HG02610 (cell line): ENCODE measurements around the gene AMPD2.
A peak's percentile ranks its signal among the peaks of the same experiment; 100 is the strongest.

Source experiments
- ATAC-seq: cut with Tn5 transposase; IDR thresholded peaks from one replicate; pipeline ENCODE4 v1.9.1; 2021; ENCODE audit warnings: mild to moderate bottlenecking, moderate library complexity; ENCODE audit not compliant: unreplicated experiment

Gene AMPD2

GRCh38 chr1:109616391-109616790 is 3.2 kb upstream of the AMPD2 start:
- ATAC-seq: no peak

DNA sequence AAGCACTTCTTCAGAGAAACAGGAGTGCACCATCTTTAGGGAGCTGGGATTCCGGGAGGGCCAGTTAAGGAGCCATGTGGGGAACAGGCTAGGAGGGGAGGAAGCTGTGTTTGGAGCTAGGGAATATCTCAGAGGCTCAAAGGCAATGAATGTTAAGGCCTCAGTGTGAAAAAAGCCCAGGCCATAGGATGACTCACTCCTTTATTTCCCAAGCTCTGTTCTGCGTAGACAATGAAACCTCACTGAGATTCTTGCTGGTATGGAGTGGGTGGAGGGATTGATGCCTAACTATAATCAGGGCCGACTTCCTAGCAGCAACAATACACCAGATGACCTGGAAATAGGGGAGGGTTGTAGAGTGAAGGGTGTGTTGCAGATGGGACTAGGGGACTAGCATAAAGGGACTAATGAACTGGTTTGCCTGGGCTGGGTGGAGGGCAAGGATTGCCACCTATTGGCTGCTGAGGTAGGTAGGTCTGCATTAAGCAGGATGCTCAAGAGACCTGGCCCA is 2.3 kb upstream of the AMPD2 start:
- no peak for ATAC-seq

GRCh38 chr1:109618661-109619575 is 719 bp upstream of the AMPD2 start:
- no peak for ATAC-seq

DNA sequence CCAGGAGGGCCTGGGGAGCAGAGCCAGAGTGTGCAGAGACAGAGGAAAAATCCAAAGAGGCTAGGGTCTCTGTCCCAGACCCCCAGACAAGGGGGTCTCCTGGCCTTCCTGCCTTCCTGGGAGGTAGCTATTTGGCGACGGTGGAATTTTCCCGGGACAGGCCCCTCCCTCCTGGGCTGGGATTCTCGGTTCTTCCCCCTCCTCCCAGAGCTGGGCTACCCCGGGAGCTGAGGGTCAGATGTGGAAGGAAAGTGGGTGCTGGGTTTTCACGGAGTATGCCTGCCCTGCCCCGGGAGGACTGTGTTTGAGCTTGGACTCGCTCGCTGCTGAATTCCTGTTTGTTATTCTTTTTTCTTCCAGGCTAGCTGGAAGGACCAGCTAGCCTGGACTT is 759 bp downstream of the AMPD2 start:
- ATAC-seq: no peak

- ATAC-seq: peak; percentile 68
These were observed 1.2 kb downstream of the AMPD2 start for GRCh38 chr1:109620841-109621286.

- no peak for ATAC-seq
These were observed 1.9 kb downstream of the AMPD2 start for GRCh38 chr1:109621379-109622136.

GRCh38 chr1:109622137-109622892 is 2.7 kb downstream of the AMPD2 start:
- no peak for ATAC-seq

DNA sequence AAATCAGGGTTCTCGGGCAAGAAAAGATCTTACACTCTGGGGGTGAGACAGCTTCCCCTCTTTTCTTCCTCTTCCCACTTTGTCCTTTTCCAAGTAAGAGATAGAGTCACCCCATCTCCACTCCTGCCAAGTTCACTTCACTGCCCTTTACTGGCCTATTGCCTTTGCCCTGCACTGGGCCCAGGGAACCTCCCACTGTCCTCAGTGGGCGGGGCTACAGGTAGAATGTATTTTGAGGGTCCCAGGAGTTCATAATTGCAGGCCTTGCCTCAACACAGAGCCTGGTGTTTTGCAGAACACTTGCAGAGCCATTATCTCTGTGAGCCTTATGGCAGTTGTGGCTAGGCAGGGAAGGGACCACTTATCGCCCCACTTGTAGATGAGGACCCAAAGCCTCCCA is 3.3 kb downstream of the AMPD2 start:
- ATAC-seq: no peak

DNA sequence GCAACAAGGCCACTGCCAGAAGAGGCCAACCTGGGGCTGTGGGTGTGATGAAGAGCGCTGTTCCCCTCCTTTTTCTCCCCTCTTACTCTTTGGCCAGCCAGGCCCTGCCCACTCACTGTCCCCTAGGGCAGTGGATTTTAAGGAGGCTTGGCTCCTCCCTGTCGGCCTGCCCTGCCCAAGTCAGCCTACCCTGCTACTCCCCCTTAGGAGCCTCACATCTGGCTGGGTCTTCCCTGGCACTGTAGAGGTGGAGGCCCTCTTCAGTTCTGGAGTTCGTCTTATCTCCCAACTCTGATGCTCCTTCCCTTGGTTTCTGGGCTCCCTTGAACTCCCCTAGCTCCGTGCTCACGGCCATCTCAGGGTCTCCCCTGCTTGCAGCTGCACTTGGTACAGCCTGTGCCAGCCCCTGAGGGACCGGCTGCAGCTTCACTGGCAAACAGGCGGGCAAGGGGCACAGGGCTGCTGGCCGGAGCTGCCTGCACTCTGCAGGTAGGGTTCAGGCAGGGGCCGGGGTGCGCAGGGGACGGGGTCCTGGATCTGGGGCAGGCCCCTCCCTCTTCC is 4.0 kb downstream of the AMPD2 start:
- ATAC-seq: no peak

DNA sequence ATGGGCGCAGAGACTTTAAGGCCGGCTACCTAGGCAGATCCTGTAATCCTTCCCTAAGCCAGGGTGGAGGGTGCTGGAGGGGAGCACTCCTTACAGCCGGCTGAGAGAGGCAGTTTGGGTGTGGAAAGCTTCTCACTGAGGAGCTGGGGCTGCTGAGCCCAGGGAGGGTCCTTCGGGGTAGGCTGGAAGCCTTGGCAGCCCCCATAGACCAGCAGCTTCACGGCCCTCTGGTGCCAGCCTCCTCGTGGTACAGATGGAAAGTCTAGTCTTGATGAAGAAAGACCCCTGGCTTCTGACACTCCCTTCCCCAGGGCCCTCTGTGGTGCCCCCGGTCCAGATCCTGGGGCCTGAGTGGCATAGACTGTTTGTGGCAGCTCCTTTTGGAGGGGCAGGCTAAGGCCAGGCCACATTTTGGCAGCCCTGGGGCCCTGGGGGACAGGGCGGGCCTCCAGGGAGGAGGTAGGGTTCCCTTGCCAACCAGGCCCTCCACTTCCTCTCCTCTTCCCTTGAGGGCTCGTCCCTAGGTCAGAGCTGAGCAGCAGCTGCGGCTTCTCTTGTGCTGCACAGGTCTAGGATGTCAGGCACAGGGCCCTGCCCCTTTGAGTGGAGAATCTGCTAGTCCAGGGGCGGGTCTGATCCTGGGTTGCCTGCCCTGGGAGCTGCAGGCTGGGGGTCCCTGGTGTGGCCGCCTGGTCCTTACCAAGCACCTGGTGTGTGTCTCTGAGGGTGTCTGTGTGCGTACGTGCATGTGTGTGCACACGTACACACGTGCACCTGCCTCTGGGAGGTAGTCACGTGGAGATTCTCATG is 4.8 kb downstream of the AMPD2 start:
- ATAC-seq: no peak

DNA sequence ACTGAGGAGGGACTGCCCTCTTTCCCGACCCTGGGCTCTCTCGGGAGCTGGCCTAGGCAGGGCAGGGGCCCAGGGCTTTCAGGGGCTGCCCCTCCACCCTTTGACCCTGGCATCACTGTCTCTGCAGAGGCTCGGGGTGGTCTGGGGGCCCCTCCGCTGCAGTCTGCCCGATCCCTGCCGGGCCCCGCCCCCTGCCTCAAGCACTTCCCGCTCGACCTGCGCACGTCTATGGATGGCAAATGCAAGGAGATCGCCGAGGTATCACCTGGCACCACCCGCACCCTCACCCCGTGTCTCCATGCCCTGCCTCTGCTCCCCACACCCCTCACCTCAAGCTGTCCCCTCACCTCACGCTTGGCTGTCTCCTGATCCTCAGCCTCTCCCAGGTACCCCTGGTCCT is 5.5 kb downstream of the AMPD2 start:
- ATAC-seq: no peak

- no peak for ATAC-seq
These were observed 6.2 kb downstream of the AMPD2 start for GRCh38 chr1:109625601-109626560.

- ATAC-seq: no peak
These were observed 7.2 kb downstream of the AMPD2 start for GRCh38 chr1:109626682-109627408.

DNA sequence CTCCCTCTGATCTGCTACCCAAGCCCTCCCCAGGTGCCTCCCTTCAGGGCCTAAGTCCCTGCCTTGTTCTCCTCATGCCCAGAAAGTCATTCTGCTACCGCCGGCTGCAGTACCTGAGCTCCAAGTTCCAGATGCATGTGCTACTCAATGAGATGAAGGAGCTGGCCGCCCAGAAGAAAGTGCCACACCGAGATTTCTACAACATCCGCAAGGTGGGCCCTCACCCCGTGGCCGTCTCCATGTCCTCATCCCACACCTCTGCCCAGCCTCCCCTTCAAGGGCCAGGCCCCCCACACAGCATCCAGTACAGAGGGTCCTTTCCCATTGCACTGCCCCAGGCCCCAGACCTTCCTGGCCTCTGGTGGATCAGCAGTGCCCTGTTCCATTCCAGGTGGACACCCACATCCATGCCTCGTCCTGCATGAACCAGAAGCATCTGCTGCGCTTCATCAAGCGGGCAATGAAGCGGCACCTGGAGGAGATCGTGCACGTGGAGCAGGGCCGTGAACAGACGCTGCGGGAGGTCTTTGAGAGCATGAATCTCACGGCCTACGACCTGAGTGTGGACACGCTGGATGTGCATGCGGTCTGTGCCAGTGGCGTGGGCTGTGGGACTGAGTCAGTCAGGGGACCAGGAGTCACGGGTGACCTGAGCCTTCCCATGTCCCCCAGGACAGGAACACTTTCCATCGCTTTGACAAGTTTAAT is 8.2 kb downstream of the AMPD2 start:
- no peak for ATAC-seq

DNA sequence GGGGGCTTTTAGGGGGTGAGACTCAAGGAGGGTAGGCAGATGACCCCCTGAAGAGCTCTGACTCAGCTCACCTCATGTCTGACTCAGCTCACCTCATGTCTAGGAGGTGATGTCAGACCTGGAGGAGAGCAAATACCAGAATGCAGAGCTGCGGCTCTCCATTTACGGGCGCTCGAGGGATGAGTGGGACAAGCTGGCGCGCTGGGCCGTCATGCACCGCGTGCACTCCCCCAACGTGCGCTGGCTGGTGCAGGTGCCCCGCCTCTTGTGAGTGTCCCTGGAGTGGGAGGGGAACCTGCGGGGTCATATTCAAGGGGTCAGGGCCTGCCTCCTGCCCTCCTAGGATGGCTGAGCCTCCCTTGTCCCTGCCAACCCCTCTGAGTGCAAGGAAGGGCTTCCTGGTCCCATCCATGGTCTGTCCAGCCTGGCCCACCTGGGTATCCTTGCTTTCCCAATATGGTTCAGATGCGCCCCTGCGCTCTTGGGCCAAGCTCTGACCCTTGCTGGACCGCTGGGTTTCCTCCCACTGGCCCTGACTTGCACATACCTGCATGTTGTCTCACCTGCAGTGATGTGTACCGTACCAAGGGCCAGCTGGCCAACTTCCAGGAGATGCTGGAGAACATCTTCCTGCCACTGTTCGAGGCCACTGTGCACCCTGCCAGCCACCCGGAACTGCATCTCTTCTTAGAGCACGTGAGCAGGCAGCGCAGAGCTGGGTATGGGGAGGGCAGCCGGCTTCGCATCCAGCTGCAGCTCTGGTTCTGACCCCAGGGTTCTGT is 9.1 kb downstream of the AMPD2 start:
- no peak for ATAC-seq

- ATAC-seq: no peak
These were observed 9.9 kb downstream of the AMPD2 start for GRCh38 chr1:109629372-109630030.
